HepG2 (cell line): ENCODE data around the gene GUCY1B1. TPM values are rescaled to one million over a fixed set of nuclear protein-coding genes. Genes with fewer than 3 reads are reported as not detected.

Source experiments
- ATAC-seq: fragments of 200-7000 bp; cut with Tn5 transposase; 3 replicates; pipeline ENCODE4 v1.9.1; 2020; ENCODE audit warnings: mild to moderate bottlenecking, moderate library complexity
- BruUV-seq: library from RNA; stranded (reverse); fragments of 400-500 nt; replicated peaks from 2 replicates; lab custom pipeline; 2021; lab: Mats Ljungman, UMichigan
- CTCF ChIA-PET: fragments of 300-600 bp; formaldehyde crosslinking; extraction: SDS; loops from one replicate; lab custom pipeline; 2021; ENCODE audit warnings: low total read pairs, inconsistent platforms, low intra/inter-chr PET ratio; lab: Yijun Ruan, JAX
- POLR2A ChIA-PET: fragments of 350-600 bp; sonication (Branson Sonifier 250); formaldehyde crosslinking; loops from one replicate; lab custom pipeline; 2020; ENCODE audit warnings: antibody characterized with exemption, inconsistent platforms; lab: Yijun Ruan, JAX
- DNase-seq: peaks from one replicate; pipeline ENCODE4 v3.0.0-alpha.2; 2015; ENCODE audit warnings: low spot score
- FAIRE-seq: peaks from 3 replicates; lab custom pipeline; 2011; peaks lifted over from hg19 to GRCh38; lab: Jason Lieb, UNC
- H2AFZ ChIP-seq: one replicate; pipeline ENCODE4 v1.6.1; 2011; ENCODE audit warnings: low read length, inconsistent platforms
- H3K27ac ChIP-seq: fragments of 300-600 bp; 3 replicates; pipeline ENCODE4 v1.8.0; 2011; ENCODE audit warnings: mixed run types, mild to moderate bottlenecking, mixed read lengths, low read length, inconsistent platforms; ENCODE audit not compliant: insufficient read depth; ENCODE audit errors: extremely low read length
- H3K27me3 ChIP-seq, 2 experiments: fragments of 200-600 bp in 1 of 2; 2 replicates in 1 of 2; 3 replicates in 1 of 2; pipeline versions ENCODE4 v1.6.0 to v1.8.0; 2011; ENCODE audit warnings: low read length in 2 of 2, mild to moderate bottlenecking in 2 of 2, moderate library complexity in 2 of 2, inconsistent platforms in 1 of 2; ENCODE audit not compliant: insufficient read depth in 2 of 2, control insufficient read depth in 1 of 2
- H3K36me3 ChIP-seq, 2 experiments: fragments of 200-600 bp in 1 of 2; replicated peaks in 1 of 2; 2 replicates in 1 of 2; 3 replicates in 1 of 2; pipeline versions ENCODE4 v1.5.1 to v1.8.0; 2011; ENCODE audit warnings: low read length in 2 of 2, inconsistent platforms in 1 of 2; ENCODE audit not compliant: insufficient read depth in 2 of 2, control insufficient read depth in 1 of 2
- H3K4me1 ChIP-seq: 2 replicates; pipeline ENCODE4 v1.5.1; 2012; ENCODE audit warnings: low read length, inconsistent platforms; ENCODE audit not compliant: insufficient read depth
- H3K4me2 ChIP-seq: 2 replicates; pipeline ENCODE4 v1.6.0; 2011; ENCODE audit warnings: low read depth, low read length, inconsistent platforms
- H3K4me3 ChIP-seq, 3 experiments: fragments of 200-600 bp in 1 of 3; sonication (generic), shearing (Covaris generic) in 1 of 3; replicated peaks in 1 of 3; 2 replicates each; pipeline ENCODE4 v1.5.1; 2011 to 2016; ENCODE audit warnings: low read length in 3 of 3, inconsistent platforms in 2 of 3, low read depth in 2 of 3, mild to moderate bottlenecking in 2 of 3, control low read depth in 1 of 3, mixed read lengths in 1 of 3; ENCODE audit not compliant: insufficient read depth in 1 of 3
- H3K79me2 ChIP-seq: one replicate; pipeline ENCODE4 v1.6.1; 2011; ENCODE audit warnings: low read length, inconsistent platforms; ENCODE audit not compliant: insufficient read depth
- H3K9ac ChIP-seq: 2 replicates; pipeline ENCODE4 v1.6.0; 2011; ENCODE audit warnings: mild to moderate bottlenecking, low read depth, low read length, inconsistent platforms; ENCODE audit not compliant: insufficient read depth
- H3K9me3 ChIP-seq: 2 replicates; pipeline ENCODE4 v1.5.1; 2012; ENCODE audit warnings: mild to moderate bottlenecking, low read length
- H4K20me1 ChIP-seq: 2 replicates; pipeline ENCODE4 v1.6.0; 2011; ENCODE audit warnings: inconsistent platforms, mild to moderate bottlenecking, low read length, moderate library complexity; ENCODE audit not compliant: insufficient read depth
- CHD4 ChIP-seq: fragments of 200-600 bp; sonication (generic); IDR thresholded peaks from 2 replicates; pipeline ENCODE4 v1.7.0; 2017; ENCODE audit warnings: mild to moderate bottlenecking, low read length, borderline replicate concordance
- HOXA3 ChIP-seq: sonication (generic); formaldehyde crosslinking; IDR thresholded peaks from 2 replicates; pipeline ENCODE4 v1.5.0; 2020; ENCODE audit warnings: missing genetic modification reagents
- MED1 ChIP-seq: sonication (generic); formaldehyde crosslinking; IDR thresholded peaks from 2 replicates; pipeline ENCODE4 v1.4.0; 2020; ENCODE audit warnings: missing genetic modification reagents
- MTF2 ChIP-seq: sonication (generic); formaldehyde crosslinking; IDR thresholded peaks from 2 replicates; pipeline ENCODE4 v1.5.0; 2020; ENCODE audit warnings: missing genetic modification reagents, borderline replicate concordance
- NR3C1 ChIP-seq: sonication (generic); formaldehyde crosslinking; IDR thresholded peaks from 2 replicates; pipeline ENCODE4 v1.4.0; 2020; ENCODE audit warnings: missing genetic modification reagents
- POLR2G ChIP-seq: fragments of 200-400 bp; formaldehyde crosslinking; IDR thresholded peaks from 2 replicates; pipeline ENCODE4 v1.6.1; 2018; ENCODE audit warnings: mild to moderate bottlenecking, low read depth, low read length, moderate library complexity
- RFX5 ChIP-seq: IDR thresholded peaks from 2 replicates; pipeline ENCODE4 v1.6.1; 2011; ENCODE audit warnings: low read depth, low read length, improper control_type of control experiment
- ZNF496 ChIP-seq: sonication (generic); formaldehyde crosslinking; IDR thresholded peaks from 2 replicates; pipeline ENCODE4 v1.8.1; 2023; ENCODE audit warnings: mild to moderate bottlenecking, moderate library complexity, missing genetic modification reagents; ENCODE audit not compliant: insufficient replicate concordance
- ZNF530 ChIP-seq: sonication (generic); formaldehyde crosslinking; IDR thresholded peaks from 2 replicates; pipeline ENCODE4 v1.5.0; 2020; ENCODE audit warnings: low read depth, mild to moderate bottlenecking, missing genetic modification reagents
- ZNF605 ChIP-seq: sonication (generic); formaldehyde crosslinking; IDR thresholded peaks from 2 replicates; pipeline ENCODE4 v1.8.0; 2022; ENCODE audit warnings: mild to moderate bottlenecking, missing genetic modification reagents
- ZNF740 ChIP-seq: sonication (generic); formaldehyde crosslinking; IDR thresholded peaks from 2 replicates; pipeline ENCODE4 v1.4.0; 2020; ENCODE audit warnings: missing genetic modification reagents
- WGBS: methylation state at CpG from one replicate; pipeline ENCODE4 v1.1.6; 2017; ENCODE audit warnings: low lambda C conversion rate; 5-methylcytosine and 5-hydroxymethylcytosine counted together
- in situ Hi-C: cut with HindIII; loops from 2 replicates; pipeline ENCODE4 v1.10.0; 2017; ENCODE audit warnings: low pct_unique_long_range_greater_than_20kb; ENCODE audit not compliant: extremely low pct_ligation_motif_present
- intact Hi-C: fragments of 100-400 bp; cut with micrococcal nuclease; formaldehyde crosslinking; loops from one replicate; pipeline ENCODE4 v1.10.0; 2022; ENCODE audit not compliant: unreplicated experiment
- polyA plus RNA-seq, 8 experiments: library from polyadenylated mRNA; depleted of rRNA in 3 of 8; stranded (reverse) in 7 of 8; unstranded in 1 of 8; fragments of >200 nt; fragmentation: Illumina TruSeq in 4 of 8; extraction: Trizol in 4 of 8; gene quantifications; 2 replicates each; pipeline versions ENCODE4 v1.2.1 to v1.2.3, GENCODE V29; 2011 to 2016; ENCODE audit warnings: low read depth in 4 of 8, missing spikeins in 1 of 8, mixed read lengths in 1 of 8; ENCODE audit not compliant: insufficient read depth in 1 of 8
- total RNA-seq, 5 experiments: library from RNA; depleted of rRNA; stranded (reverse); fragments of >200 nt; fragmentation: Illumina TruSeq; extraction: Trizol; gene quantifications; 2 replicates each; pipeline ENCODE4 v1.2.3, GENCODE V29; 2016; ENCODE audit warnings: low read depth in 1 of 5

The GUCY1B1 gene
- total and polyA plus RNA-seq, 2 of the 13 experiments (the other 11 are each of a cell fraction or from before 2014, with no cell fraction given), result not detected

DNA sequence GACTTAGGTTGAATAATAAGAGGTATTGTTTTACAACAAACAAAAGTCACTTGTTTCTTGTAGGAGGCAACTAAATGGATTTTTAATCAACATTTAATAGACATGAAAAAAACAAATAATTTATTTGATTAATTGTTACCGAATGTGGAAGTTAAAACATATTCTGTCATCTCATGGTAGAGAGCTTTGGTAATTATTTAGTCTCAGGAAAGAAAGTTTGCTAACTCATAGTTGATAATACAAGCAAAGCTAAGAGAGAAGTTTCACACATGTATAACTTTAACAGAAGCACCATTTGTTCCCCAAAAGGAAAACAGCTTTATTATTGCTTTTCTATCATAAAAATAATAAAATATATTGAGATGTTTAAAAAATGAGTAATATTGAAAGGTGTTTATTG is 47.3 kb upstream of the GUCY1B1 start:
- no peak overlapping the region for H3K4me3 ChIP-seq
- FAIRE-seq (no peak), ATAC-seq (no peak), DNase-seq (no peak)
- intact Hi-C loops, result no loop called here
- ChIA-PET CTCF (no interaction called here), POLR2A (no interaction called here)
- no peaks in the 10 kb centered on the region for H3K79me2 ChIP-seq
- H3K9ac ChIP-seq, result no peak overlapping the region
- BruUV-seq, result no TSS peak
- H3K36me3 ChIP-seq, result no peaks in the 10 kb centered on the region
- H3K9me3 ChIP-seq, result no peaks in the 10 kb centered on the region
- 0% methylated on average over 1 of the region's 1 CpG for WGBS
- no peak overlapping the region for H3K4me2 ChIP-seq
- in situ Hi-C loops, result no loop called here
- no peaks in the 10 kb centered on the region for H3K4me1 ChIP-seq
- no peaks in the 10 kb centered on the region for H4K20me1 ChIP-seq
- no peak overlapping the region for H3K27ac ChIP-seq
- TF ChIP-seq ZNF740 (CRISPR knock-in tag) (no peak), ZNF530 (CRISPR knock-in tag) (no peak), RFX5 (no peak), MTF2 (CRISPR knock-in tag) (no peak), ZNF496 (CRISPR knock-in tag) (no peak), ZNF605 (CRISPR knock-in tag) (no peak), MED1 (CRISPR knock-in tag) (no peak), POLR2G (no peak), NR3C1 (CRISPR knock-in tag) (no peak), CHD4 (no peak), HOXA3 (CRISPR knock-in tag) (no peak)
- no peaks in the 10 kb centered on the region for H3K27me3 ChIP-seq
- H2AFZ ChIP-seq, result no peak overlapping the region
